ENCODE results near the gene OR6K6. TPM values are rescaled to one million over a fixed set of nuclear protein-coding genes. Genes with fewer than 3 reads are reported as not detected.

OR6K6 gene
- total RNA-seq, 4 donors from 2014 or later, result not detected

DNA sequence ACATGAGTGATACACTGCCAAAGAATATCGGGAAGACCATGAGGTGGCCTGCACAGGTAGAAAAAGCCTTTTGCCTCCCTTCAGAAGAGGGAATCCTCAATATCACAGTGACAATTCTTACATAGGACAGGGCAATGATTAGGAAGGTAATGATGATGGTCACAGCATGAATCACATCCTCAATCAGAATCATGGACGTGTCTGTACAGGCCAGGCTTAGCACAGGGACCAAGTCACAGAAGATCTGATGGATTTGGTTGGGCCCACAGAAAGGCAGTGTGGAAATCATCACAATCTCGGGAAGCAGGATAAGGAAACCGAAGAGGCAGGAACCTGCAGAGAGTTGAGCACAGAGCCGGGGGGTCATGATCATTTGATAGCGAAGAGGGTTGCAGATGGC is 37.2 kb upstream of the OR6K6 start:
- TF ChIP-seq POLR2A (IDR thresholded peaks at IDR 0.05) (no peak), CTCF (IDR thresholded peaks at IDR 0.05) (no peak)
- Histone ChIP-seq H3K4me1 (no peaks in the 10 kb centered on the region), H3K27me3 (no peaks in the 10 kb centered on the region), H3K27ac (no peak overlapping the region), H3K36me3 (no peaks in the 10 kb centered on the region), H3K4me3 (no peak overlapping the region), H3K9me3 (no peaks in the 10 kb centered on the region)
- DNase-seq, result no peak
- intact Hi-C loops (cut with DNase I; ENCODE audit: low total_unique reads), result no loop called here

DNA sequence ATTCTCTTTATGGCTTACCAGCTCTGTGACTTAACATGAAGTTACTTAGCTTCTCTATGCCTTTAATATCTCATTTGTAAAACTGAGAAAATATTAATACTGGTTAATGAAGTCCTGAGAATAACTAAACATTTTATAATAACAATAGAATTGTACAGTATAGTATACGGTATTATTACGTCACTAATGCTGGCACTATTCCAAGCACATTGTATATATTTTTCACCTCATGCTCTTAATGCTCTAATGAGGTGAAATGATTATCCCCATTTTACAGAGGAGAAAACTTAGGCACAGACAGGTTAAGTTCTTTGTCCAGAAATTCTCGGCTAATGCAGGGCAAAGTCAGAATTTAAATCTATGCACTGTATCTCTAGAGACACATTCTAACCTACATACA is 34.9 kb upstream of the OR6K6 start:
- H3K27me3 ChIP-seq, result no peaks in the 10 kb centered on the region
- no peaks in the 10 kb centered on the region for H3K36me3 ChIP-seq
- no peak for DNase-seq
- no peaks in the 10 kb centered on the region for H3K9me3 ChIP-seq
- TF ChIP-seq CTCF (IDR thresholded peaks at IDR 0.05) (no peak), POLR2A (IDR thresholded peaks at IDR 0.05) (no peak)
- no peaks in the 10 kb centered on the region for H3K4me1 ChIP-seq
- intact Hi-C loops (cut with DNase I; ENCODE audit: low total_unique reads), result no loop called here
- no peak overlapping the region for H3K4me3 ChIP-seq
- no peak overlapping the region for H3K27ac ChIP-seq

- Histone ChIP-seq H3K4me3 (no peak within 1 kb of the TSS), H3K36me3 (no peaks in the 10 kb centered on the region), H3K27ac (no peak within 1 kb of the TSS), H3K4me1 (no peaks in the 10 kb centered on the region), H3K9me3 (no peaks in the 10 kb centered on the region), H3K27me3 (no peaks in the 10 kb centered on the region)
- TF ChIP-seq POLR2A (IDR thresholded peaks at IDR 0.05), result no peak
- no peak for TF ChIP-seq CTCF (IDR thresholded peaks at IDR 0.05)
- DNase-seq, result no peak
- intact Hi-C loops (cut with DNase I; ENCODE audit: low total_unique reads), result no loop called here
These were observed 33.9 kb upstream of the OR6K6 start, which contains the start of gene OR6K3 for GRCh38 chr1:158720620-158721019. Gene OR6K3, minus strand, starts transcription at chr1:158720720. Its CDS starts 2,605 bp downstream, at chr1:158718115.

DNA sequence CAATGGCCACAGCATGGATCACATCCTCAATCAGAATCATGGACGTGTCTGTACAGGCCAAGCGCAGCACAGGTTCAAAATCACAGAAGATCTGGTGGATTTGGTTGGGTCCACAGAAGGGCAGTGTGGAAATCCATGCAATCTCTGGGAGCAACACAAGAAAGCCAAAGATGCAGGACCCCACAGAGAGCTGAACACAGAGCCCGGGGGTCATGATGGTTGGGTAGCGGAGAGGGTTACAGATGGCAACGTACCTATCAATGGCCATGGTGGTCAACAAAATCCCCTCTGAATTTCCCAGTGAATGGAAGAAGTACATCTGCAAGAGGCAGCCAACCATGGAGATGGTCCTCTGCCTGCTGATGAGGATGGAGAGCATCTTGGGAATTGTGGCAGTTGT is 30.1 kb upstream of the OR6K6 start:
- no peak for DNase-seq
- intact Hi-C loops (cut with DNase I; ENCODE audit: low total_unique reads), result no loop called here
- no peak overlapping the region for H3K27ac ChIP-seq
- H3K9me3 ChIP-seq, result no peaks in the 10 kb centered on the region
- H3K4me3 ChIP-seq, result no peak overlapping the region
- H3K27me3 ChIP-seq, result no peaks in the 10 kb centered on the region
- no peaks in the 10 kb centered on the region for H3K4me1 ChIP-seq
- TF ChIP-seq POLR2A (IDR thresholded peaks at IDR 0.05), result no peak
- no peak for TF ChIP-seq CTCF (IDR thresholded peaks at IDR 0.05)
- no peaks in the 10 kb centered on the region for H3K36me3 ChIP-seq

GRCh38 chr1:158728510-158729225 is 25.9 kb upstream of the OR6K6 start:
- H3K4me3 ChIP-seq, result no peak overlapping the region
- intact Hi-C loops (cut with DNase I; ENCODE audit: low total_unique reads), result no loop called here
- no peak overlapping the region for H3K27ac ChIP-seq
- TF ChIP-seq POLR2A (IDR thresholded peaks at IDR 0.05) (no peak), CTCF (IDR thresholded peaks at IDR 0.05) (no peak)
- no peak for DNase-seq
- H3K36me3 ChIP-seq, result no peaks in the 10 kb centered on the region
- no peaks in the 10 kb centered on the region for H3K27me3 ChIP-seq
- no peaks in the 10 kb centered on the region for H3K4me1 ChIP-seq
- no peaks in the 10 kb centered on the region for H3K9me3 ChIP-seq

Data from uterus (tissue), 4 donors.